Breast epithelium (tissue), 3 donors: ENCODE results near the gene GPR39.

Experiments used
- POLR2AphosphoS5 ChIP-seq, 3 donors: sonication (generic); formaldehyde crosslinking; IDR thresholded peaks; one replicate each; pipeline ENCODE4 v1.6.1; 2017; ENCODE audit warnings: antibody characterized with exemption in 3 of 3
- TF ChIP-seq, protein P1 (sequence below), 3 donors: fragments of 450-650 bp; IDR thresholded peaks; one replicate each; pipeline ENCODE4 v1.5.1; 2016 to 2017; ENCODE audit warnings: antibody characterized with exemption in 3 of 3, mild to moderate bottlenecking in 3 of 3, moderate library complexity in 3 of 3

DNA sequence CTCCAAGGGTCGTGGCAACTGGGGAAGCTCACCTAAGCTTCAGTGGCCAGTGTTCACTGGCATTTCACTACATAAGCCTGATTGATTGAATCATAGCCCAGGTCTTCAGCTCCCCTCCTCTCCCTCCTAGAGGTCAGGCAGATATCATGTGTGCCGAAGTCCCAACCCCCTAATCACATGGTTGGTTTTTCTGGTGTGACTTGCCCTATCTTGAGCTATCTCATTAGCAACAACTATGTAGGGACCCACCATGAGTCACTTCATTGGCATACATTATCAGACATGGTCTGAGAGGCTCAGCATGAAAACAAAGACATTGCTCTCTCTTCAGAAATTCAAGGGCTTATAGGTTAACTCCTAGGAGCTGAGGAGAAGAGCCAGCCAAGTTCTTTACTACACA, 176.6 kb downstream of the GPR39 start:
- TF ChIP-seq, protein P1, sequence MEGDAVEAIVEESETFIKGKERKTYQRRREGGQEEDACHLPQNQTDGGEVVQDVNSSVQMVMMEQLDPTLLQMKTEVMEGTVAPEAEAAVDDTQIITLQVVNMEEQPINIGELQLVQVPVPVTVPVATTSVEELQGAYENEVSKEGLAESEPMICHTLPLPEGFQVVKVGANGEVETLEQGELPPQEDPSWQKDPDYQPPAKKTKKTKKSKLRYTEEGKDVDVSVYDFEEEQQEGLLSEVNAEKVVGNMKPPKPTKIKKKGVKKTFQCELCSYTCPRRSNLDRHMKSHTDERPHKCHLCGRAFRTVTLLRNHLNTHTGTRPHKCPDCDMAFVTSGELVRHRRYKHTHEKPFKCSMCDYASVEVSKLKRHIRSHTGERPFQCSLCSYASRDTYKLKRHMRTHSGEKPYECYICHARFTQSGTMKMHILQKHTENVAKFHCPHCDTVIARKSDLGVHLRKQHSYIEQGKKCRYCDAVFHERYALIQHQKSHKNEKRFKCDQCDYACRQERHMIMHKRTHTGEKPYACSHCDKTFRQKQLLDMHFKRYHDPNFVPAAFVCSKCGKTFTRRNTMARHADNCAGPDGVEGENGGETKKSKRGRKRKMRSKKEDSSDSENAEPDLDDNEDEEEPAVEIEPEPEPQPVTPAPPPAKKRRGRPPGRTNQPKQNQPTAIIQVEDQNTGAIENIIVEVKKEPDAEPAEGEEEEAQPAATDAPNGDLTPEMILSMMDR (IDR thresholded peaks at IDR 0.05), result no peak
- TF ChIP-seq POLR2AphosphoS5 (IDR thresholded peaks at IDR 0.05), result no peak
